ENCODE data around the gene INSR.
A peak's percentile ranks its signal among the peaks of the same experiment; 100 is the strongest.

Gene INSR

DNA sequence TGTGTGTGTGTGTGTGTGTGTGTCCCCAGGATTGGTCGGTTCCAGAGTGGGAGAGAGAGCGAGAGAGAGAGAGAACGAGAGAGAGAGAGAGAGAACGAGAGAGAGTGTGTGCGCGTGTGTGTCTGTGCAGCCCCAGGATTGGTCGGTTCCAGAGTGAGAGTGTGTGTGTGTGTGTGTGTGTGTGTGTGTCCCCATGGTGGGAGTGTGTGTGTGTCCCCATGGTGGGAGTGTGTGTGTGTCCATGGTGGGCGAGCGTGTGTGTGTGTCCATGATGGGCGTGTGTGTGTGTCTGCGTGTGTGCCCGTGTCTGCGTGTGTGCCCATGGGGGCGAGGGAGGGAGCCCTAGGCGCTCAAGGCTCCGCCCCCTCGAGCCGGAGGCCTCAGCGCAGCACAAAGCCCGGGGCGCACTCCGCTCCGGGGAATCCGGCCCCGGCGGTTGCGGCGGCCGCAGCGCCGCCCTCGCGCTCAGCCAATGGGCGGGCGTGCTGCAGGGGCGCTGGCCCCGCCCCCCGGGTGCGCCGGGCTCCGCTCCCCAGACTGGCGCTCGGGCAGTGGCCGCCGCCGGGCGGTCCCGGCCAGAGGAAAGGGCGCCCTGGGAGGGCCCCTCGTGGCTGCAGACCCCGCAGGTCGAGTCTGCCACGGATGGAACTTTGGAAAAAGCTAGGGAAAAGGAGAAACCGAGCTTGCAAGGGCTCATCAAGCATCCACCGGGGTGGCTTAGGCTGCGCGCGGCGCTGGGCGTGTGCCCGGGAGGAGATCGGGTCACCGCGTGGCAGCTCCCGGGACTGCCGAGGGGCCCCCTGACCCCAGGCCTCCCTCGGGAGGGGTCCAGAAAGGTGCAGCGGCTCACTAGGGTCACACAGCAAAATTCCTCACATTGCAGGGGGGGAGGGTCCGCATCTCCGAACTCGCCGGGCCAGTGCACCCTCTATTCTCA lies 96.2 kb downstream of the INSR start (continued):
- peak; percentile 78 for TF ChIP-seq SP3 (tag by site-specific recombination; IDR thresholded peaks at IDR 0.05)
- TF ChIP-seq ZNF596 (tag by site-specific recombination; IDR thresholded peaks at IDR 0.05) = peak; percentile 54
- TF ChIP-seq, protein P1, sequence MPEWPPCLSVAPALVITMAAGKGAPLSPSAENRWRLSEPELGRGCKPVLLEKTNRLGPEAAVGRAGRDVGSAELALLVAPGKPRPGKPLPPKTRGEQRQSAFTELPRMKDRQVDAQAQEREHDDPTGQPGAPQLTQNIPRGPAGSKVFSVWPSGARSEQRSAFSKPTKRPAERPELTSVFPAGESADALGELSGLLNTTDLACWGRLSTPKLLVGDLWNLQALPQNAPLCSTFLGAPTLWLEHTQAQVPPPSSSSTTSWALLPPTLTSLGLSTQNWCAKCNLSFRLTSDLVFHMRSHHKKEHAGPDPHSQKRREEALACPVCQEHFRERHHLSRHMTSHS (tag by site-specific recombination; IDR thresholded peaks at IDR 0.05) = no peak
- TF ChIP-seq ZNF223 (tag by site-specific recombination; IDR thresholded peaks at IDR 0.05) = no peak
- TF ChIP-seq ZNF792 (tag by site-specific recombination; IDR thresholded peaks at IDR 0.05) = 0 out of 2 replicates have a peak, but pooled peaks have one; percentile 34
- TF ChIP-seq ZNF785 (tag by site-specific recombination; IDR thresholded peaks at IDR 0.05) = peak; percentile 96; the same call in 1 of the 2 replicates
- TF ChIP-seq ZNF169 (tag by site-specific recombination; IDR thresholded peaks at IDR 0.05) = 0 out of 2 replicates have a peak, but pooled peaks have one; percentile 49
- TF ChIP-seq ZNF155 (tag by site-specific recombination; IDR thresholded peaks at IDR 0.05) = no peak
- TF ChIP-seq ZNF292 (tag by site-specific recombination; IDR thresholded peaks at IDR 0.05; ENCODE audit: borderline replicate concordance, low read depth) = no peak
- TF ChIP-seq ZSCAN30 (tag by site-specific recombination; IDR thresholded peaks at IDR 0.05) = 0 out of 2 replicates have a peak, but pooled peaks have one; percentile 51
- TF ChIP-seq MYNN (tag by site-specific recombination; IDR thresholded peaks at IDR 0.05; ENCODE audit: borderline replicate concordance) = no peak
- no peak for TF ChIP-seq ZNF585B (tag by site-specific recombination; IDR thresholded peaks at IDR 0.05)
- TF ChIP-seq YY1 (tag by site-specific recombination; IDR thresholded peaks at IDR 0.05) = no peak; the same call in 1 of the 2 replicates
- TF ChIP-seq ZNF768 (tag by site-specific recombination; IDR thresholded peaks at IDR 0.05) = peak; percentile 82; the same call in 1 of the 2 replicates
- TF ChIP-seq ZNF561 (tag by site-specific recombination; IDR thresholded peaks at IDR 0.05; ENCODE audit: borderline replicate concordance) = no peak
- TF ChIP-seq ZNF433 (tag by site-specific recombination; IDR thresholded peaks at IDR 0.05; ENCODE audit: low read depth) = no peak
- peak; percentile 63 for TF ChIP-seq PRDM10 (tag by site-specific recombination; IDR thresholded peaks at IDR 0.05)
- TF ChIP-seq, protein P2, sequence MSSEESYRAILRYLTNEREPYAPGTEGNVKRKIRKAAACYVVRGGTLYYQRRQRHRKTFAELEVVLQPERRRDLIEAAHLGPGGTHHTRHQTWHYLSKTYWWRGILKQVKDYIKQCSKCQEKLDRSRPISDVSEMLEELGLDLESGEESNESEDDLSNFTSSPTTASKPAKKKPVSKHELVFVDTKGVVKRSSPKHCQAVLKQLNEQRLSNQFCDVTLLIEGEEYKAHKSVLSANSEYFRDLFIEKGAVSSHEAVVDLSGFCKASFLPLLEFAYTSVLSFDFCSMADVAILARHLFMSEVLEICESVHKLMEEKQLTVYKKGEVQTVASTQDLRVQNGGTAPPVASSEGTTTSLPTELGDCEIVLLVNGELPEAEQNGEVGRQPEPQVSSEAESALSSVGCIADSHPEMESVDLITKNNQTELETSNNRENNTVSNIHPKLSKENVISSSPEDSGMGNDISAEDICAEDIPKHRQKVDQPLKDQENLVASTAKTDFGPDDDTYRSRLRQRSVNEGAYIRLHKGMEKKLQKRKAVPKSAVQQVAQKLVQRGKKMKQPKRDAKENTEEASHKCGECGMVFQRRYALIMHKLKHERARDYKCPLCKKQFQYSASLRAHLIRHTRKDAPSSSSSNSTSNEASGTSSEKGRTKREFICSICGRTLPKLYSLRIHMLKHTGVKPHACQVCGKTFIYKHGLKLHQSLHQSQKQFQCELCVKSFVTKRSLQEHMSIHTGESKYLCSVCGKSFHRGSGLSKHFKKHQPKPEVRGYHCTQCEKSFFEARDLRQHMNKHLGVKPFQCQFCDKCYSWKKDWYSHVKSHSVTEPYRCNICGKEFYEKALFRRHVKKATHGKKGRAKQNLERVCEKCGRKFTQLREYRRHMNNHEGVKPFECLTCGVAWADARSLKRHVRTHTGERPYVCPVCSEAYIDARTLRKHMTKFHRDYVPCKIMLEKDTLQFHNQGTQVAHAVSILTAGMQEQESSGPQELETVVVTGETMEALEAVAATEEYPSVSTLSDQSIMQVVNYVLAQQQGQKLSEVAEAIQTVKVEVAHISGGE (tag by site-specific recombination; conservative IDR thresholded peaks at IDR 0.05; ENCODE audit: low read depth) = peak; percentile 45
- peak; percentile 93; the same call in 1 of the 2 replicates for TF ChIP-seq ZNF391 (tag by site-specific recombination; IDR thresholded peaks at IDR 0.05; ENCODE audit: borderline replicate concordance, low read depth)
- TF ChIP-seq ZFP41 (tag by site-specific recombination; IDR thresholded peaks at IDR 0.05; ENCODE audit: borderline replicate concordance) = no peak
- no peak for TF ChIP-seq ZNF501 (tag by site-specific recombination; IDR thresholded peaks at IDR 0.05)
- peak; percentile 53 for TF ChIP-seq CTCF (tag by site-specific recombination; IDR thresholded peaks at IDR 0.05)
- peak; percentile 58; the same call in 1 of the 2 replicates for TF ChIP-seq ZBTB6 (tag by site-specific recombination; IDR thresholded peaks at IDR 0.05)
- TF ChIP-seq ZNF747 (tag by site-specific recombination; IDR thresholded peaks at IDR 0.05) = no peak
- TF ChIP-seq, protein P3, sequence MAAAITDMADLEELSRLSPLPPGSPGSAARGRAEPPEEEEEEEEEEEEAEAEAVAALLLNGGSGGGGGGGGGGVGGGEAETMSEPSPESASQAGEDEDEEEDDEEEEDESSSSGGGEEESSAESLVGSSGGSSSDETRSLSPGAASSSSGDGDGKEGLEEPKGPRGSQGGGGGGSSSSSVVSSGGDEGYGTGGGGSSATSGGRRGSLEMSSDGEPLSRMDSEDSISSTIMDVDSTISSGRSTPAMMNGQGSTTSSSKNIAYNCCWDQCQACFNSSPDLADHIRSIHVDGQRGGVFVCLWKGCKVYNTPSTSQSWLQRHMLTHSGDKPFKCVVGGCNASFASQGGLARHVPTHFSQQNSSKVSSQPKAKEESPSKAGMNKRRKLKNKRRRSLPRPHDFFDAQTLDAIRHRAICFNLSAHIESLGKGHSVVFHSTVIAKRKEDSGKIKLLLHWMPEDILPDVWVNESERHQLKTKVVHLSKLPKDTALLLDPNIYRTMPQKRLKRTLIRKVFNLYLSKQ (tag by site-specific recombination; IDR thresholded peaks at IDR 0.05; ENCODE audit: borderline replicate concordance) = no peak
- TF ChIP-seq ZNF394 (tag by site-specific recombination; IDR thresholded peaks at IDR 0.05; ENCODE audit: borderline replicate concordance) = no peak; the same call in 1 of the 2 replicates
